ENCODE data around the gene EIF2S3. TPM values are rescaled to one million over a fixed set of nuclear protein-coding genes. Genes with fewer than 3 reads are reported as not detected.
A peak's percentile ranks its signal among the peaks of the same experiment; 100 is the strongest.

The EIF2S3 gene
- total RNA-seq, 6 experiments from 2014 or later = 137 to 153 (median 145) TPM

- TF ChIP-seq CTCF (IDR thresholded peaks at IDR 0.05) = peak; percentile 75
- H3K27ac Mint-ChIP-seq = no peak overlapping the region; the same call in 1 of the 2 replicates
- peaks cover 13% of the 10 kb centered on the region for H3K4me1 Mint-ChIP-seq (ENCODE audit: low read depth)
- H3K4me3 Mint-ChIP-seq = peak overlapping the region; percentile 13; the same call in 1 of the 2 replicates
- H3K9me3 Mint-ChIP-seq = no peaks in the 10 kb centered on the region
- H3K27me3 Mint-ChIP-seq (ENCODE audit: insufficient read depth) = no peaks in the 10 kb centered on the region
- peak; percentile 48 for DNase-seq
- H3K36me3 Mint-ChIP-seq (ENCODE audit: low read depth) = peaks cover 7% of the 10 kb centered on the region; the same call in 1 of the 2 replicates
Observed at GRCh38 chrX:24081661-24082154, 27.0 kb downstream of the EIF2S3 start.

- Mint-ChIP-seq H3K4me1 (ENCODE audit: low read depth) (peaks cover 13% of the 10 kb centered on the region), H3K9me3 (no peaks in the 10 kb centered on the region), H3K4me3 (no peak overlapping the region), H3K27ac (no peak overlapping the region), H3K36me3 (ENCODE audit: low read depth) (peaks cover 6% of the 10 kb centered on the region; the same call in 1 of the 2 replicates), H3K27me3 (ENCODE audit: insufficient read depth) (no peaks in the 10 kb centered on the region)
- no peak for DNase-seq
- TF ChIP-seq CTCF (IDR thresholded peaks at IDR 0.05) = no peak
Observed at GRCh38 chrX:24082447-24082846, 27.7 kb downstream of the EIF2S3 start.

GRCh38 chrX:24085101-24085500 is 30.3 kb downstream of the EIF2S3 start:
- Mint-ChIP-seq H3K4me1 (ENCODE audit: low read depth) (peaks cover 13% of the 10 kb centered on the region), H3K36me3 (ENCODE audit: low read depth) (no peaks in the 10 kb centered on the region), H3K27ac (peak overlapping the region; percentile 75; the same call in 1 of the 2 replicates), H3K4me3 (peak overlapping the region; percentile 39; the same call in 1 of the 2 replicates), H3K27me3 (ENCODE audit: insufficient read depth) (no peaks in the 10 kb centered on the region), H3K9me3 (no peaks in the 10 kb centered on the region)
- DNase-seq = no peak
- TF ChIP-seq CTCF (IDR thresholded peaks at IDR 0.05) = no peak

GRCh38 chrX:24090300-24091200 is 35.8 kb downstream of the EIF2S3 start:
- Mint-ChIP-seq H3K27me3 (ENCODE audit: insufficient read depth) (no peaks in the 10 kb centered on the region), H3K4me1 (ENCODE audit: low read depth) (no peaks in the 10 kb centered on the region; the same call in 1 of the 2 replicates), H3K36me3 (ENCODE audit: low read depth) (no peaks in the 10 kb centered on the region), H3K4me3 (no peak overlapping the region), H3K9me3 (no peaks in the 10 kb centered on the region), H3K27ac (no peak overlapping the region)
- no peak for DNase-seq
- TF ChIP-seq CTCF (IDR thresholded peaks at IDR 0.05) = no peak

- no peak overlapping the region for H3K4me3 Mint-ChIP-seq
- no peak for TF ChIP-seq CTCF (IDR thresholded peaks at IDR 0.05)
- H3K9me3 Mint-ChIP-seq = no peaks in the 10 kb centered on the region
- DNase-seq = no peak
- H3K36me3 Mint-ChIP-seq (ENCODE audit: low read depth) = no peaks in the 10 kb centered on the region
- no peak overlapping the region for H3K27ac Mint-ChIP-seq
- H3K4me1 Mint-ChIP-seq (ENCODE audit: low read depth) = peaks cover 7% of the 10 kb centered on the region
- no peaks in the 10 kb centered on the region for H3K27me3 Mint-ChIP-seq (ENCODE audit: insufficient read depth)
Observed at GRCh38 chrX:24093746-24094145, 39.0 kb downstream of the EIF2S3 start.
